Cortex of kidney (tissue), 1 donor: ENCODE results near the gene CDHR5.
"Not testable (repeated sequence)": the region's sequence is repeated elsewhere in the genome, so short reads cannot be mapped to it uniquely, and the experiment has no call there.

Experiments used
- DNase-seq: peaks from one replicate; lab custom pipeline; 2025; lab: John Stamatoyannopoulos, UW

Gene CDHR5

GRCh38 chr11:624705-625635 lies at the start of gene CDHR5:
Gene CDHR5, minus strand, starts transcription at chr11:624955. Its CDS starts 53 bp downstream, at chr11:624902.
- DNase-seq, result no peak

- DNase-seq, result no peak
These were observed 49.7 kb upstream of the CDHR5 start for GRCh38 chr11:674406-674805.

GRCh38 chr11:673866-674265 lies 49.1 kb upstream of the CDHR5 start:
- no peak for DNase-seq

- DNase-seq, result no peak
These were observed 41.0 kb upstream of the CDHR5 start for GRCh38 chr11:665704-666281.

- DNase-seq, result no peak
These were observed 40.4 kb upstream of the CDHR5 start for GRCh38 chr11:665062-665703.

GRCh38 chr11:662689-663274 lies 38.0 kb upstream of the CDHR5 start:
- no peak for DNase-seq

GRCh38 chr11:660681-661444 lies 36.1 kb upstream of the CDHR5 start:
- DNase-seq, result no peak

GRCh38 chr11:660281-660680 lies 35.5 kb upstream of the CDHR5 start:
- no peak for DNase-seq

GRCh38 chr11:659532-660085 lies 34.9 kb upstream of the CDHR5 start:
- no peak for DNase-seq

GRCh38 chr11:657691-658126 lies 33.0 kb upstream of the CDHR5 start:
- no peak for DNase-seq

- DNase-seq, result no peak
These were observed 32.1 kb upstream of the CDHR5 start for GRCh38 chr11:656866-657265.

- DNase-seq, result no peak
These were observed 31.7 kb upstream of the CDHR5 start for GRCh38 chr11:656426-656825.

- no peak for DNase-seq
These were observed 30.4 kb upstream of the CDHR5 start for GRCh38 chr11:655036-655726.

- DNase-seq, result not testable (repeated sequence)
These were observed 29.7 kb upstream of the CDHR5 start for GRCh38 chr11:654444-654843.

- no peak for DNase-seq
These were observed 29.1 kb upstream of the CDHR5 start for GRCh38 chr11:653837-654236.

- not testable (repeated sequence) for DNase-seq
These were observed 28.4 kb upstream of the CDHR5 start for GRCh38 chr11:653136-653535.

GRCh38 chr11:650482-650881 lies 25.7 kb upstream of the CDHR5 start:
- no peak for DNase-seq

- not testable (repeated sequence) for DNase-seq
These were observed 23.0 kb upstream of the CDHR5 start for GRCh38 chr11:647672-648158.

- DNase-seq, result no peak
These were observed 21.5 kb upstream of the CDHR5 start for GRCh38 chr11:646214-646613.

GRCh38 chr11:645536-645935 lies 20.8 kb upstream of the CDHR5 start:
- DNase-seq, result no peak
